ENCODE data around the gene RAD51B.

RAD51B gene

DNA sequence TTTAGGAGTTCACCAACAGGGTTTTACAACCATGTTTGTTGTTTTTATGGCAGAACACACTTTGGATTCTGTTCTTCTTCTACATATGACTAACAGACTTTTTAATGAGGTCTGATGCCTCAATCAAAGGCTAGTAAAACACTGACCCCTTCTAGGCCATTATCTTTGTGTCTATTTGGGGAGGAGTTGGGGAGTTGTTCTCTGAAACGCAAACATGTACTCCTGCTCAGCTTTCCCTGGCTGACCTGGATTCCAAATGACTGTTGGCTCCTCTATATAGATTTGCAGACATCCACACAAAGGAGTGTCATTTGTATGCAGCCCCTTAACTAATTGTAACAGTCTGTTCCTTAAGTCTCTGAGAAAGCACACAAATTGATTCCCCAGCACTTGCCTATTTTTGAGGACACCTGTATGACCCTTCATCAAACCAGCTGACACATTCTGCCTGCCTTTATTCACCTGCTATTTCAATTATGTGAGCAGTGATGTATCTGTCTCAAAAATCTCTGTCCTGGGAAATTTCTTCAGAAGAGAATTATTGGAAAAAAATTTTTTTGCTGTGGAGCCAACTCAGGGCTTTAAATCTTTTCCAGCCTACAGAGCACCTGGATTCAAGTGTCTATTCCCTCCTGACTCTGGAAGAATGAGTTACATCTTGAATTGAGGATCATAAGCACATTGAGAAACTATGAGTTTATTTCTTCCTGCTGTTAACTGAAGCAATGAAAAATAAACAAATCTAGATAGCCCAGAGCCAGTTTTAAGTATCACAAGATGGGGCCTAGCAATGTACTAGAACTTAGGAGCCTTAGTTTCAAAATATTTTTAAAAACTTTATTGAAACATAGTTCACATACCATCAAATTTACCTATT, 417.2 kb downstream of the RAD51B start (continued):
- no peak for TF ChIP-seq ZNF280C (tag by site-specific recombination; IDR thresholded peaks at IDR 0.05)
- TF ChIP-seq ZNF394 (tag by site-specific recombination; IDR thresholded peaks at IDR 0.05; ENCODE audit: borderline replicate concordance), result no peak
- no peak for TF ChIP-seq KLF7 (tag by site-specific recombination; IDR thresholded peaks at IDR 0.05; ENCODE audit: borderline replicate concordance)
- TF ChIP-seq ZNF426 (tag by site-specific recombination; IDR thresholded peaks at IDR 0.05), result no peak
- no peak for TF ChIP-seq ZNF114 (tag by site-specific recombination; IDR thresholded peaks at IDR 0.05)
- TF ChIP-seq KLF9 (tag by site-specific recombination; IDR thresholded peaks at IDR 0.05; ENCODE audit: low read depth), result no peak
- no peak for TF ChIP-seq TSHZ1 (tag by site-specific recombination; IDR thresholded peaks at IDR 0.05; ENCODE audit: borderline replicate concordance)
- no peak for TF ChIP-seq ZNF548 (tag by site-specific recombination; IDR thresholded peaks at IDR 0.05)
- no peak for TF ChIP-seq ZNF341 (tag by site-specific recombination; IDR thresholded peaks at IDR 0.05; ENCODE audit: low read depth)
- no peak for TF ChIP-seq ZNF580 (tag by site-specific recombination; IDR thresholded peaks at IDR 0.05)
- TF ChIP-seq SALL2 (tag by site-specific recombination; IDR thresholded peaks at IDR 0.05; ENCODE audit: borderline replicate concordance), result no peak
- no peak for TF ChIP-seq ZSCAN30 (tag by site-specific recombination; IDR thresholded peaks at IDR 0.05)
- no peak for TF ChIP-seq ZNF175 (tag by site-specific recombination; IDR thresholded peaks at IDR 0.05)
- 0 out of 2 replicates have a peak, but pooled peaks have one; percentile 12 for TF ChIP-seq KLF1 (tag by site-specific recombination; IDR thresholded peaks at IDR 0.05)
- no peak for TF ChIP-seq ZNF777 (tag by site-specific recombination; IDR thresholded peaks at IDR 0.05; ENCODE audit: borderline replicate concordance)
- TF ChIP-seq ZFP3 (tag by site-specific recombination; IDR thresholded peaks at IDR 0.05; ENCODE audit: low read depth), result no peak
- TF ChIP-seq ZNF335 (tag by site-specific recombination; conservative IDR thresholded peaks at IDR 0.05), result no peak
- peak; percentile 19; the same call in 1 of the 2 replicates for TF ChIP-seq ZNF600 (tag by site-specific recombination; IDR thresholded peaks at IDR 0.05)
- TF ChIP-seq GFI1B (tag by site-specific recombination; IDR thresholded peaks at IDR 0.05), result no peak
- TF ChIP-seq ZNF670 (tag by site-specific recombination; IDR thresholded peaks at IDR 0.05; ENCODE audit: low read depth), result no peak
- peak; percentile 15; the same call in 1 of the 2 replicates for TF ChIP-seq PRDM4 (tag by site-specific recombination; IDR thresholded peaks at IDR 0.05)

Measured in HEK293 (cell line).